GM12878 (cell line): Measurements from ENCODE around the gene SLC35G1. TPM values are rescaled to one million over a fixed set of nuclear protein-coding genes. Genes with fewer than 3 reads are reported as not detected.

Experiments used
- ATAC-seq: fragments of 200-7000 bp; cut with Tn5 transposase; 3 replicates; pipeline ENCODE4 v1.9.1; 2020; ENCODE audit warnings: mild to moderate bottlenecking, moderate library complexity
- BruUV-seq: library from RNA; stranded (reverse); fragments of 400-500 nt; replicated peaks from 2 replicates; lab custom pipeline; 2021; lab: Mats Ljungman, UMichigan
- CTCF ChIA-PET: fragments of 300-600 bp; sonication (Branson Sonifier 250); formaldehyde crosslinking; extraction: SDS; loops from one replicate; lab custom pipeline; 2021; ENCODE audit warnings: inconsistent platforms; lab: Yijun Ruan, JAX
- POLR2A ChIA-PET: fragments of 350-600 bp; formaldehyde crosslinking; extraction: SDS; loops from one replicate; lab custom pipeline; 2021; ENCODE audit warnings: inconsistent platforms; lab: Charles Lee
- RAD21 ChIA-PET: fragments of 300-600 bp; sonication (Branson Sonifier 250); formaldehyde crosslinking; loops from one replicate; lab custom pipeline; 2023; ENCODE audit warnings: antibody characterized with exemption; ENCODE audit not compliant: unreplicated experiment; lab: Charles Lee
- SMC1A ChIA-PET: fragments of 300-600 bp; sonication (Branson Sonifier 250); formaldehyde crosslinking; loops from one replicate; lab custom pipeline; 2023; ENCODE audit not compliant: unreplicated experiment, uncharacterized antibody; lab: Charles Lee
- DNase-seq: peaks from one replicate; pipeline ENCODE4 v3.0.0-alpha.2; 2011; ENCODE audit warnings: low read depth, low spot score
- FAIRE-seq: peaks from 3 replicates; lab custom pipeline; 2011; peaks lifted over from hg19 to GRCh38; lab: Jason Lieb, UNC
- H2AFZ ChIP-seq: 2 replicates; pipeline ENCODE4 v1.6.0; 2011; ENCODE audit warnings: low read depth, low read length, control low read depth; ENCODE audit not compliant: control insufficient read depth
- H3K27ac ChIP-seq: 2 replicates; pipeline ENCODE4 v1.5.1; 2011; ENCODE audit warnings: control low read depth; ENCODE audit not compliant: control insufficient read depth, insufficient read depth
- H3K27me3 ChIP-seq, 2 experiments: replicated peaks in 1 of 2; 2 replicates each; pipeline versions ENCODE4 v1.6.0 to v1.6.1; 2011; ENCODE audit warnings: low read length in 1 of 2; ENCODE audit not compliant: control insufficient read depth in 2 of 2, insufficient read depth in 2 of 2
- H3K36me3 ChIP-seq, 2 experiments: 2 replicates each; pipeline ENCODE4 v1.5.1; 2011; ENCODE audit warnings: low read length in 1 of 2; ENCODE audit not compliant: control insufficient read depth in 2 of 2, insufficient read depth in 2 of 2
- H3K4me1 ChIP-seq: 2 replicates; pipeline ENCODE4 v1.6.1; 2011; ENCODE audit warnings: mild to moderate bottlenecking, low read length, moderate library complexity, mixed read lengths; ENCODE audit not compliant: control insufficient read depth, insufficient read depth
- H3K4me2 ChIP-seq: 2 replicates; pipeline ENCODE4 v1.6.0; 2011; ENCODE audit warnings: control low read depth; ENCODE audit not compliant: control insufficient read depth, insufficient read depth
- H3K4me3 ChIP-seq: fragments of 200-600 bp; sonication (generic); 2 replicates; pipeline ENCODE4 v1.5.1; 2016
- H3K79me2 ChIP-seq: 2 replicates; pipeline ENCODE4 v1.6.0; 2011; ENCODE audit warnings: low read length; ENCODE audit not compliant: control insufficient read depth, insufficient read depth
- H3K9ac ChIP-seq: 2 replicates; pipeline ENCODE4 v1.8.0; 2011; ENCODE audit warnings: low read length, control low read depth, mixed read lengths; ENCODE audit not compliant: control insufficient read depth, insufficient read depth
- H3K9me3 ChIP-seq: replicated peaks from 3 replicates; pipeline ENCODE4 v1.5.1; 2011; ENCODE audit warnings: mild to moderate bottlenecking, low read length; ENCODE audit not compliant: control insufficient read depth, insufficient read depth
- H4K20me1 ChIP-seq: 2 replicates; pipeline ENCODE4 v1.6.0; 2011; ENCODE audit not compliant: control insufficient read depth, insufficient read depth
- CHD2 ChIP-seq: IDR thresholded peaks from 2 replicates; pipeline ENCODE4 v1.6.1; 2011; ENCODE audit warnings: low read depth, low read length, improper control_type of control experiment, borderline replicate concordance
- HDAC6 ChIP-seq: fragments of 200-600 bp; sonication (generic); IDR thresholded peaks from one replicate; pipeline ENCODE4 v1.8.0; 2017; ENCODE audit warnings: antibody characterized with exemption; ENCODE audit not compliant: unreplicated experiment
- KAT2A ChIP-seq: conservative IDR thresholded peaks from 2 replicates; pipeline ENCODE4 v1.6.1; 2011; ENCODE audit warnings: low read depth, low read length; ENCODE audit not compliant: control insufficient read depth
- MTA3 ChIP-seq: IDR thresholded peaks from 2 replicates; pipeline ENCODE4 v1.6.1; 2012; ENCODE audit warnings: low read length, inconsistent platforms, borderline replicate concordance
- POLR2AphosphoS5 ChIP-seq: IDR thresholded peaks from 2 replicates; pipeline ENCODE4 v1.6.1; 2011; ENCODE audit warnings: mild to moderate bottlenecking, low read length, inconsistent platforms
- RELB ChIP-seq: fragments of 450-650 bp; IDR thresholded peaks from 2 replicates; pipeline ENCODE4 v1.6.1; 2017; ENCODE audit warnings: low read depth, mild to moderate bottlenecking, moderate library complexity
- SREBF2 ChIP-seq: IDR thresholded peaks from 2 replicates; pipeline ENCODE4 v1.6.1; 2012; ENCODE audit warnings: mild to moderate bottlenecking, low read length
- ZBTB11 ChIP-seq: fragments of 450-650 bp; formaldehyde crosslinking; IDR thresholded peaks from 2 replicates; pipeline ENCODE4 v1.5.0; 2022; ENCODE audit warnings: mild to moderate bottlenecking, missing genetic modification characterization
- ZBTB33 ChIP-seq: fragments of 450-650 bp; IDR thresholded peaks from 2 replicates; pipeline ENCODE4 v1.6.1; 2017; ENCODE audit warnings: mild to moderate bottlenecking
- ZZZ3 ChIP-seq: IDR thresholded peaks from 2 replicates; pipeline ENCODE4 v1.6.1; 2011; ENCODE audit warnings: low read depth; ENCODE audit not compliant: control insufficient read depth, insufficient read length
- WGBS: methylation state at CpG from one replicate; pipeline ENCODE4 v1.1.6; 2016; ENCODE audit warnings: low lambda C conversion rate; ENCODE audit not compliant: insufficient replicate concordance, insufficient coverage; ENCODE audit errors: missing lambda C conversion rate; 5-methylcytosine and 5-hydroxymethylcytosine counted together
- in situ Hi-C: fragments of 300-500 bp; cut with MboI; formaldehyde crosslinking; loops from 9 replicates; pipeline ENCODE4 v1.14.3; 2018; ENCODE audit warnings: mixed read lengths
- intact Hi-C: fragments of 100-400 bp; cut with micrococcal nuclease; formaldehyde crosslinking; loops from one replicate; pipeline ENCODE4 v1.14.2; 2022; ENCODE audit not compliant: unreplicated experiment
- polyA plus RNA-seq, 11 experiments: library from polyadenylated mRNA; depleted of rRNA in 4 of 11; unstranded in 6 of 11; stranded (reverse) in 5 of 11; fragments of >200 nt; fragmentation: Nextera tagmentation in 4 of 11; fragmentation: Illumina TruSeq in 1 of 11; extraction: Ambion mirVana in 4 of 11; extraction: Trizol in 1 of 11; gene quantifications; 1 replicate in 1 of 11; 2 replicates in 10 of 11; pipeline versions ENCODE4 v1.2.1 to v1.2.3, GENCODE V29; 2011 to 2016; ENCODE audit warnings: inconsistent platforms in 2 of 11, missing spikeins in 2 of 11, low read depth in 1 of 11
- total RNA-seq, 4 experiments: library from RNA; depleted of rRNA in 3 of 4; stranded (reverse); fragments of >200 nt in 3 of 4; fragmentation: Illumina TruSeq in 1 of 4; extraction: Trizol in 1 of 4; gene quantifications; 2 replicates each; pipeline versions ENCODE4 v1.2.1 to v1.2.3, GENCODE V29; 2013 to 2021
- TF ChIP-seq, protein P1 (sequence below): IDR thresholded peaks from 2 replicates; pipeline ENCODE4 v1.6.1; 2012; ENCODE audit warnings: low read length, inconsistent platforms
- TF ChIP-seq, protein P2 (sequence below): fragments of 450-650 bp; IDR thresholded peaks from 2 replicates; pipeline ENCODE4 v1.6.1; 2017; ENCODE audit warnings: borderline replicate concordance

The SLC35G1 gene
- total and polyA plus RNA-seq, 10 of the 15 experiments (the other 5 are each of a cell fraction or from before 2014, with no cell fraction given): 1.7 to 8.8 (median 6.7) TPM

DNA sequence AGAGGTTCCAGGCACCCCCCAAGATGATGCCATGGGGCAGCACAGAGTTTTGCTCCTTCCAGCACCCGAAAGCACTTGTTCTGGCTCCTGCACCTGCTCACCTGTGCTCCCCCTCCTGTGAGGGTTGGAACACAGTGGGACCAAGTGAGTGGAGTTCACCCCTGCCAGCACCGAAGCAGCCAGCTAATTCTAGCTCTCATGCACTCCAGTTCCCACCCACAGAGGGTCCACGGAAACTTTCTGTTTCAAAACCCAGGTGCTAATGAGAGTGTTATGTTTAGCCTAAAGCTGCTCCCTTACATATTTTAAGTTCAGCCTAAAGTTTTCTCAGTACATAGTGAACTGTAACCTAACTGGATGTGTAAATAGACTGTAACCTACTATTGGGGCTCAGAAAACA, 42.6 kb upstream of the SLC35G1 start (continued):
- no peak for TF ChIP-seq MTA3
- TF ChIP-seq KAT2A: no peak
- no peak for TF ChIP-seq ZZZ3
- no peak for TF ChIP-seq CHD2

- H3K27ac ChIP-seq: no peak overlapping the region
- ChIA-PET POLR2A (interaction anchor here (0.7 kb wide), 1 partner anchor 105 kb away, joined by 4 read pairs; no protein-coding TSS in a partner anchor), RAD21 (no interaction called here), CTCF (no interaction called here), SMC1A (interaction anchor here (1.1 kb wide), 1 partner anchor 298 kb away, joined by 3 read pairs; no protein-coding TSS in a partner anchor)
- no peaks in the 10 kb centered on the region for H3K9me3 ChIP-seq
- no peaks in the 10 kb centered on the region for H3K36me3 ChIP-seq
- FAIRE-seq: no peak
- H3K79me2 ChIP-seq: no peaks in the 10 kb centered on the region
- no peak overlapping the region for H3K4me2 ChIP-seq
- no peak for DNase-seq
- H3K27me3 ChIP-seq: no peaks in the 10 kb centered on the region; a peak in 1 of 4 replicates
- intact Hi-C loops (no loop called here), in situ Hi-C loops (no loop called here)
- H4K20me1 ChIP-seq: no peaks in the 10 kb centered on the region
- H3K4me1 ChIP-seq: peaks cover 2% of the 10 kb centered on the region
- WGBS: 52% methylated on average over 4 of the region's 4 CpGs
- BruUV-seq: no TSS peak
- no peak overlapping the region for H2AFZ ChIP-seq
- ATAC-seq: no peak; the same call in 2 of the 3 replicates
- H3K9ac ChIP-seq: no peak overlapping the region
- no peak overlapping the region for H3K4me3 ChIP-seq
- TF ChIP-seq RELB (no peak), SREBF2 (no peak), POLR2AphosphoS5 (no peak), ZBTB11 (CRISPR knock-in tag) (no peak), HDAC6 (no peak), ZBTB33 (no peak)
- TF ChIP-seq, protein P1, sequence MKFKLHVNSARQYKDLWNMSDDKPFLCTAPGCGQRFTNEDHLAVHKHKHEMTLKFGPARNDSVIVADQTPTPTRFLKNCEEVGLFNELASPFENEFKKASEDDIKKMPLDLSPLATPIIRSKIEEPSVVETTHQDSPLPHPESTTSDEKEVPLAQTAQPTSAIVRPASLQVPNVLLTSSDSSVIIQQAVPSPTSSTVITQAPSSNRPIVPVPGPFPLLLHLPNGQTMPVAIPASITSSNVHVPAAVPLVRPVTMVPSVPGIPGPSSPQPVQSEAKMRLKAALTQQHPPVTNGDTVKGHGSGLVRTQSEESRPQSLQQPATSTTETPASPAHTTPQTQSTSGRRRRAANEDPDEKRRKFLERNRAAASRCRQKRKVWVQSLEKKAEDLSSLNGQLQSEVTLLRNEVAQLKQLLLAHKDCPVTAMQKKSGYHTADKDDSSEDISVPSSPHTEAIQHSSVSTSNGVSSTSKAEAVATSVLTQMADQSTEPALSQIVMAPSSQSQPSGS: no peak
- TF ChIP-seq, protein P2, sequence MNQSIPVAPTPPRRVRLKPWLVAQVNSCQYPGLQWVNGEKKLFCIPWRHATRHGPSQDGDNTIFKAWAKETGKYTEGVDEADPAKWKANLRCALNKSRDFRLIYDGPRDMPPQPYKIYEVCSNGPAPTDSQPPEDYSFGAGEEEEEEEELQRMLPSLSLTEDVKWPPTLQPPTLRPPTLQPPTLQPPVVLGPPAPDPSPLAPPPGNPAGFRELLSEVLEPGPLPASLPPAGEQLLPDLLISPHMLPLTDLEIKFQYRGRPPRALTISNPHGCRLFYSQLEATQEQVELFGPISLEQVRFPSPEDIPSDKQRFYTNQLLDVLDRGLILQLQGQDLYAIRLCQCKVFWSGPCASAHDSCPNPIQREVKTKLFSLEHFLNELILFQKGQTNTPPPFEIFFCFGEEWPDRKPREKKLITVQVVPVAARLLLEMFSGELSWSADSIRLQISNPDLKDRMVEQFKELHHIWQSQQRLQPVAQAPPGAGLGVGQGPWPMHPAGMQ: no peak
These were observed 41.2 kb upstream of the SLC35G1 start for GRCh38 chr10:93852476-93853095.
